HepG2 (cell line): ENCODE results near the gene KIAA0319L. TPM values are rescaled to one million over a fixed set of nuclear protein-coding genes. Genes with fewer than 3 reads are reported as not detected.

ENCODE experiments used
- ATAC-seq: fragments of 200-7000 bp; cut with Tn5 transposase; 3 replicates; pipeline ENCODE4 v1.9.1; 2020; ENCODE audit warnings: mild to moderate bottlenecking, moderate library complexity
- BruUV-seq: library from RNA; stranded (reverse); fragments of 400-500 nt; replicated peaks from 2 replicates; lab custom pipeline; 2021; lab: Mats Ljungman, UMichigan
- CTCF ChIA-PET: fragments of 300-600 bp; formaldehyde crosslinking; extraction: SDS; loops from one replicate; lab custom pipeline; 2021; ENCODE audit warnings: low total read pairs, inconsistent platforms, low intra/inter-chr PET ratio; lab: Yijun Ruan, JAX
- POLR2A ChIA-PET: fragments of 350-600 bp; sonication (Branson Sonifier 250); formaldehyde crosslinking; loops from one replicate; lab custom pipeline; 2020; ENCODE audit warnings: antibody characterized with exemption, inconsistent platforms; lab: Yijun Ruan, JAX
- DNase-seq: peaks from one replicate; pipeline ENCODE4 v3.0.0-alpha.2; 2015; ENCODE audit warnings: low spot score
- FAIRE-seq: peaks from 3 replicates; lab custom pipeline; 2011; peaks lifted over from hg19 to GRCh38; lab: Jason Lieb, UNC
- H2AFZ ChIP-seq: one replicate; pipeline ENCODE4 v1.6.1; 2011; ENCODE audit warnings: low read length, inconsistent platforms
- H3K27ac ChIP-seq: fragments of 300-600 bp; 3 replicates; pipeline ENCODE4 v1.8.0; 2011; ENCODE audit warnings: mixed run types, mild to moderate bottlenecking, mixed read lengths, low read length, inconsistent platforms; ENCODE audit not compliant: insufficient read depth; ENCODE audit errors: extremely low read length
- H3K27me3 ChIP-seq, 2 experiments: fragments of 200-600 bp in 1 of 2; 2 replicates in 1 of 2; 3 replicates in 1 of 2; pipeline versions ENCODE4 v1.6.0 to v1.8.0; 2011; ENCODE audit warnings: low read length in 2 of 2, mild to moderate bottlenecking in 2 of 2, moderate library complexity in 2 of 2, inconsistent platforms in 1 of 2; ENCODE audit not compliant: insufficient read depth in 2 of 2, control insufficient read depth in 1 of 2
- H3K36me3 ChIP-seq, 2 experiments: fragments of 200-600 bp in 1 of 2; replicated peaks in 1 of 2; 2 replicates in 1 of 2; 3 replicates in 1 of 2; pipeline versions ENCODE4 v1.5.1 to v1.8.0; 2011; ENCODE audit warnings: low read length in 2 of 2, inconsistent platforms in 1 of 2; ENCODE audit not compliant: insufficient read depth in 2 of 2, control insufficient read depth in 1 of 2
- H3K4me1 ChIP-seq: 2 replicates; pipeline ENCODE4 v1.5.1; 2012; ENCODE audit warnings: low read length, inconsistent platforms; ENCODE audit not compliant: insufficient read depth
- H3K4me2 ChIP-seq: 2 replicates; pipeline ENCODE4 v1.6.0; 2011; ENCODE audit warnings: low read depth, low read length, inconsistent platforms
- H3K4me3 ChIP-seq, 3 experiments: fragments of 200-600 bp in 1 of 3; sonication (generic), shearing (Covaris generic) in 1 of 3; replicated peaks in 1 of 3; 2 replicates each; pipeline ENCODE4 v1.5.1; 2011 to 2016; ENCODE audit warnings: low read length in 3 of 3, inconsistent platforms in 2 of 3, low read depth in 2 of 3, mild to moderate bottlenecking in 2 of 3, control low read depth in 1 of 3, mixed read lengths in 1 of 3; ENCODE audit not compliant: insufficient read depth in 1 of 3
- H3K79me2 ChIP-seq: one replicate; pipeline ENCODE4 v1.6.1; 2011; ENCODE audit warnings: low read length, inconsistent platforms; ENCODE audit not compliant: insufficient read depth
- H3K9ac ChIP-seq: 2 replicates; pipeline ENCODE4 v1.6.0; 2011; ENCODE audit warnings: mild to moderate bottlenecking, low read depth, low read length, inconsistent platforms; ENCODE audit not compliant: insufficient read depth
- H3K9me3 ChIP-seq: 2 replicates; pipeline ENCODE4 v1.5.1; 2012; ENCODE audit warnings: mild to moderate bottlenecking, low read length
- H4K20me1 ChIP-seq: 2 replicates; pipeline ENCODE4 v1.6.0; 2011; ENCODE audit warnings: inconsistent platforms, mild to moderate bottlenecking, low read length, moderate library complexity; ENCODE audit not compliant: insufficient read depth
- AGO1 ChIP-seq: fragments of 200-400 bp; formaldehyde crosslinking; IDR thresholded peaks from 2 replicates; pipeline ENCODE4 v1.6.1; 2017; ENCODE audit warnings: mild to moderate bottlenecking, low read depth, low read length, moderate library complexity; ENCODE audit not compliant: poor library complexity, severe bottlenecking
- ATF7-NPFF ChIP-seq: sonication (generic); formaldehyde crosslinking; IDR thresholded peaks from 2 replicates; pipeline ENCODE4 v1.8.1; 2023; ENCODE audit warnings: mild to moderate bottlenecking, low read depth, missing genetic modification reagents, moderate library complexity
- ATM ChIP-seq: fragments of 450-650 bp; IDR thresholded peaks from 2 replicates; pipeline ENCODE4 v1.7.1; 2017; ENCODE audit warnings: mild to moderate bottlenecking, borderline replicate concordance
- BCL6 ChIP-seq: IDR thresholded peaks from 2 replicates; pipeline ENCODE4 v1.6.1; 2016; ENCODE audit warnings: missing genetic modification reagents, missing compliant biosample characterization
- CEBPB ChIP-seq: IDR thresholded peaks from 2 replicates; pipeline ENCODE4 v1.6.1; 2011; ENCODE audit warnings: low read depth, low read length, improper control_type of control experiment, borderline replicate concordance
- DR1 ChIP-seq: sonication (generic); formaldehyde crosslinking; IDR thresholded peaks from 2 replicates; pipeline ENCODE4 v1.8.0; 2021; ENCODE audit warnings: mild to moderate bottlenecking, missing genetic modification reagents, inconsistent platforms
- ELF3 ChIP-seq: IDR thresholded peaks from 2 replicates; pipeline ENCODE4 v1.6.1; 2016; ENCODE audit warnings: missing genetic modification reagents, missing compliant biosample characterization
- FOXC1 ChIP-seq: sonication (generic); formaldehyde crosslinking; IDR thresholded peaks from 2 replicates; pipeline ENCODE4 v1.8.0; 2022; ENCODE audit warnings: mild to moderate bottlenecking, missing genetic modification reagents, borderline replicate concordance
- HNF4G ChIP-seq, 2 experiments: sonication (generic) in 1 of 2; formaldehyde crosslinking in 1 of 2; IDR thresholded peaks; 2 replicates each; pipeline versions ENCODE4 v1.4.0 to v1.6.1; 2011 to 2020; ENCODE audit warnings: borderline replicate concordance in 2 of 2, low read depth in 2 of 2, mild to moderate bottlenecking in 2 of 2, low read length in 1 of 2, missing genetic modification reagents in 1 of 2, moderate library complexity in 1 of 2
- MTA3 ChIP-seq: sonication (generic); formaldehyde crosslinking; IDR thresholded peaks from 2 replicates; pipeline ENCODE4 v1.4.0; 2020; ENCODE audit warnings: missing genetic modification reagents
- NCOA1 ChIP-seq: sonication (generic); formaldehyde crosslinking; IDR thresholded peaks from 2 replicates; pipeline ENCODE4 v1.9.0; 2021; ENCODE audit warnings: missing genetic modification reagents
- NFE2L1 ChIP-seq: sonication (generic); formaldehyde crosslinking; IDR thresholded peaks from 2 replicates; pipeline ENCODE4 v1.4.0; 2020; ENCODE audit warnings: missing genetic modification reagents, mild to moderate bottlenecking, borderline replicate concordance
- PCBP2 ChIP-seq: fragments of 200-400 bp; formaldehyde crosslinking; optimal IDR thresholded peaks from 2 replicates; pipeline ENCODE3; 2018; ENCODE audit warnings: low read length, low read depth; ENCODE audit not compliant: poor library complexity, severe bottlenecking
- SNAPC2 ChIP-seq: sonication (generic); formaldehyde crosslinking; IDR thresholded peaks from 2 replicates; pipeline ENCODE4 v1.8.1; 2022; ENCODE audit warnings: mild to moderate bottlenecking, missing genetic modification reagents
- TBX3 ChIP-seq: fragments of 450-650 bp; IDR thresholded peaks from 2 replicates; pipeline ENCODE4 v1.6.1; 2017; ENCODE audit warnings: antibody characterized with exemption, mild to moderate bottlenecking, inconsistent platforms, borderline replicate concordance
- ZNF121 ChIP-seq: sonication (generic); formaldehyde crosslinking; IDR thresholded peaks from 2 replicates; pipeline ENCODE4 v1.5.0; 2020; ENCODE audit warnings: mild to moderate bottlenecking, missing genetic modification reagents
- ZNF230 ChIP-seq: sonication (generic); formaldehyde crosslinking; IDR thresholded peaks from 2 replicates; pipeline ENCODE4 v1.4.0; 2020; ENCODE audit warnings: mild to moderate bottlenecking, missing genetic modification reagents
- ZNF24 ChIP-seq: fragments of 450-650 bp; IDR thresholded peaks from 2 replicates; pipeline ENCODE4 v1.6.1; 2017; ENCODE audit warnings: antibody characterized with exemption, mild to moderate bottlenecking
- ZNF788 ChIP-seq: sonication (generic); formaldehyde crosslinking; IDR thresholded peaks from 2 replicates; pipeline ENCODE4 v1.5.0; 2020; ENCODE audit warnings: mild to moderate bottlenecking, missing genetic modification reagents, borderline replicate concordance
- WGBS: methylation state at CpG from one replicate; pipeline ENCODE4 v1.1.6; 2017; ENCODE audit warnings: low lambda C conversion rate; 5-methylcytosine and 5-hydroxymethylcytosine counted together
- in situ Hi-C: cut with HindIII; loops from 2 replicates; pipeline ENCODE4 v1.10.0; 2017; ENCODE audit warnings: low pct_unique_long_range_greater_than_20kb; ENCODE audit not compliant: extremely low pct_ligation_motif_present
- intact Hi-C: fragments of 100-400 bp; cut with micrococcal nuclease; formaldehyde crosslinking; loops from one replicate; pipeline ENCODE4 v1.10.0; 2022; ENCODE audit not compliant: unreplicated experiment
- polyA plus RNA-seq, 8 experiments: library from polyadenylated mRNA; depleted of rRNA in 3 of 8; stranded (reverse) in 7 of 8; unstranded in 1 of 8; fragments of >200 nt; fragmentation: Illumina TruSeq in 4 of 8; extraction: Trizol in 4 of 8; gene quantifications; 2 replicates each; pipeline versions ENCODE4 v1.2.1 to v1.2.3, GENCODE V29; 2011 to 2016; ENCODE audit warnings: low read depth in 4 of 8, missing spikeins in 1 of 8, mixed read lengths in 1 of 8; ENCODE audit not compliant: insufficient read depth in 1 of 8
- total RNA-seq, 5 experiments: library from RNA; depleted of rRNA; stranded (reverse); fragments of >200 nt; fragmentation: Illumina TruSeq; extraction: Trizol; gene quantifications; 2 replicates each; pipeline ENCODE4 v1.2.3, GENCODE V29; 2016; ENCODE audit warnings: low read depth in 1 of 5
- TF ChIP-seq, protein P1 (sequence below): sonication (generic); IDR thresholded peaks from 2 replicates; pipeline ENCODE4 v1.6.1; 2016; ENCODE audit warnings: low read depth, borderline replicate concordance

KIAA0319L gene
- total and polyA plus RNA-seq, 2 of the 13 experiments (the other 11 are each of a cell fraction or from before 2014, with no cell fraction given): 33.4 to 82.6 TPM

DNA sequence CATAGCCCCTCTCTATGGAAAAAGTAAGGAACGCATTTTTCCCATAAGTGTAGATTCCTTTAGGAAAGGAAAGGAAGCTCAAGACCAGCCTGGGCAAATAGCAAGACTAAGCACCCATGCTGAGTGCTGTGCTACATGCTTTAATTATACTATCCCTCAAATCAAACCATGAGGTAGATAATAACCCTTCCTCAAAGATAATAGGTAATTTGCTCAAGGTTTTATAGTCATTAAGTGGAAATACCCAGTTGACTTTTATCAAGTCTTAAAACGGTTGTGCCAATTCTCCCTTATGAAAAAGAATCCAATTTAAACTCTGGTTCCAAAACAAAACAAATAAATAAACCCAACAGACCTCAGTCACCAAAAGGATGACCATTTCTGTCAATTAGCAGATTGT lies 3.4 kb downstream of the KIAA0319L start:
- Histone ChIP-seq H3K4me2 (no peak overlapping the region), H3K27ac (no peak overlapping the region), H3K4me1 (peaks cover 51% of the 10 kb centered on the region), H3K9me3 (no peaks in the 10 kb centered on the region)
- BruUV-seq: no TSS peak
- intact Hi-C loops: no loop called here
- ChIA-PET POLR2A (no interaction called here), CTCF (no interaction called here)
- no peak for DNase-seq
- TF ChIP-seq FOXC1 (CRISPR knock-in tag) (no peak), BCL6 (CRISPR knock-in tag) (no peak), ELF3 (CRISPR knock-in tag) (no peak), NFE2L1 (no peak), TBX3 (no peak), MTA3 (CRISPR knock-in tag) (no peak)
- TF ChIP-seq, all 625 proteins: peak for 0
- FAIRE-seq (no peak), ATAC-seq (no peak)
- WGBS: 95% methylated on average over 2 of the region's 2 CpGs
- Histone ChIP-seq H2AFZ (no peak overlapping the region), H3K36me3 (peaks cover 8 to 39% of the 10 kb centered on the region in 2 experiments), H3K27me3 (no peaks in the 10 kb centered on the region), H3K9ac (no peak overlapping the region), H3K79me2 (peaks cover 24% of the 10 kb centered on the region), H4K20me1 (peaks cover 14% of the 10 kb centered on the region), H3K4me3 (no peak overlapping the region)
- in situ Hi-C loops: loop anchor here (10.0 kb wide), 1 partner anchor 359 kb away; the partner anchor contains the start of gene SFPQ

DNA sequence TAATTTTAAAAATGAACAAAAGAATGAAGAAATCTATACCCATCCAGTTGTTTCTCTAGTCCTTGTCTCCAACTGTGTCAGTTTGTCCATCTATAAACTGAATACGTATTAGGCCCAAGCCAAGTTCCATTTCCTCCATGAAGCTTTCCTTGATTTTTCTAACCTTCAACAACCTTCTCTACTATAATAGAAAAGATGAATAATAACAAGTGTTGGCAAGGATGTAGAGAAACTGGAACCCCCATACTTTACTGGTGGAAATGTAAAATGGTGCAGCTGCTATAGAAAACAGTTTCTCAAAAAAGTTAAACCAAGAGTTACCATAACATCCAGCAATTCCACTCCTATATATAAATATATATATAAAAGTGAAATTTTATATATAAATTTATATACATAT lies 10.6 kb downstream of the KIAA0319L start:
- Histone ChIP-seq H3K4me2 (no peak overlapping the region), H3K9me3 (no peaks in the 10 kb centered on the region), H3K36me3 (peaks cover 7 to 42% of the 10 kb centered on the region in 2 experiments), H3K27me3 (no peaks in the 10 kb centered on the region), H3K9ac (no peak overlapping the region), H2AFZ (no peak overlapping the region), H4K20me1 (no peaks in the 10 kb centered on the region), H3K27ac (no peak overlapping the region), H3K4me3 (no peak overlapping the region), H3K79me2 (peaks cover 13% of the 10 kb centered on the region), H3K4me1 (peaks cover 15% of the 10 kb centered on the region)
- intact Hi-C loops: no loop called here
- WGBS: 100% methylated on average over 1 of the region's 1 CpG
- FAIRE-seq (no peak), DNase-seq (no peak), ATAC-seq (no peak)
- POLR2A ChIA-PET: interaction anchor here (2.8 kb wide), 1 partner anchor 10 kb away, joined by 14 read pairs; the partner anchor contains the start of genes KIAA0319L and NCDN
- CTCF ChIA-PET: no interaction called here
- in situ Hi-C loops: loop anchor here (10.0 kb wide), 1 partner anchor 102 kb away; no protein-coding TSS in a partner anchor
- no peak for TF ChIP-seq ZNF121
- TF ChIP-seq PCBP2: no peak
- no peak for TF ChIP-seq DR1 (CRISPR knock-in tag)
- TF ChIP-seq, protein P1, sequence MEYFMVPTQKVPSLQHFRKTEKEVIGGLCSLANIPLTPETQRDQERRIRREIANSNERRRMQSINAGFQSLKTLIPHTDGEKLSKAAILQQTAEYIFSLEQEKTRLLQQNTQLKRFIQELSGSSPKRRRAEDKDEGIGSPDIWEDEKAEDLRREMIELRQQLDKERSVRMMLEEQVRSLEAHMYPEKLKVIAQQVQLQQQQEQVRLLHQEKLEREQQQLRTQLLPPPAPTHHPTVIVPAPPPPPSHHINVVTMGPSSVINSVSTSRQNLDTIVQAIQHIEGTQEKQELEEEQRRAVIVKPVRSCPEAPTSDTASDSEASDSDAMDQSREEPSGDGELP: no peak
- no peak for TF ChIP-seq AGO1
- no peak for TF ChIP-seq HNF4G (IDR thresholded peaks at IDR 0.05; ENCODE audit: borderline replicate concordance, low read depth, low read length)
- no peak for TF ChIP-seq HNF4G (CRISPR knock-in tag; IDR thresholded peaks at IDR 0.05; ENCODE audit: borderline replicate concordance, low read depth)
- no peak for TF ChIP-seq SNAPC2 (CRISPR knock-in tag)
- TF ChIP-seq ZNF788: no peak
- TF ChIP-seq ZNF230 (CRISPR knock-in tag): no peak
- no peak for TF ChIP-seq ATF7-NPFF
- no peak for TF ChIP-seq CEBPB
- no peak for TF ChIP-seq ZNF24
- TF ChIP-seq NCOA1 (CRISPR knock-in tag): no peak
- TF ChIP-seq ATM: no peak
- BruUV-seq: no TSS peak
